K562 (cell line): ENCODE measurements around the gene RTCA. TPM values are rescaled to one million over a fixed set of nuclear protein-coding genes. Genes with fewer than 3 reads are reported as not detected.

Experiments used
- CBX1 ChIP-seq: sonication (generic); IDR thresholded peaks from 2 replicates; pipeline ENCODE4 v1.6.1; 2016; ENCODE audit warnings: antibody characterized with exemption, low read depth, mild to moderate bottlenecking
- FUS ChIP-seq: fragments of 200-400 bp; formaldehyde crosslinking; optimal IDR thresholded peaks from 2 replicates; pipeline ENCODE3; 2017; ENCODE audit warnings: low read depth, low read length
- HDGF ChIP-seq: fragments of 450-650 bp; IDR thresholded peaks from 2 replicates; pipeline ENCODE4 v1.6.1; 2016
- HIVEP1 ChIP-seq: fragments of 250-450 bp; sonication (Bioruptor Pico); IDR thresholded peaks from 2 replicates; pipeline ENCODE4 v1.4.0; 2020; ENCODE audit warnings: mild to moderate bottlenecking
- MAX ChIP-seq: sonication (generic); formaldehyde crosslinking; IDR thresholded peaks from 2 replicates; pipeline ENCODE4 v1.9.0; 2022; ENCODE audit warnings: mild to moderate bottlenecking, missing genetic modification reagents
- PBX2 ChIP-seq, 2 experiments: IDR thresholded peaks in 1 of 2; conservative IDR thresholded peaks in 1 of 2; 2 replicates each; pipeline ENCODE4 v1.6.1; 2016; ENCODE audit warnings: low read depth in 2 of 2, mild to moderate bottlenecking in 1 of 2, missing compliant biosample characterization in 1 of 2, missing genetic modification characterization in 1 of 2, moderate library complexity in 1 of 2
- PTRF ChIP-seq: fragments of 450-650 bp; IDR thresholded peaks from 2 replicates; pipeline ENCODE4 v1.6.1; 2016; ENCODE audit warnings: mild to moderate bottlenecking, missing genetic modification characterization, missing compliant biosample characterization
- PTTG1 ChIP-seq: fragments of 450-650 bp; IDR thresholded peaks from 2 replicates; pipeline ENCODE4 v1.6.1; 2016; ENCODE audit warnings: low read depth, mild to moderate bottlenecking, missing genetic modification characterization, missing compliant biosample characterization
- SMARCE1 ChIP-seq: fragments of 450-650 bp; IDR thresholded peaks from 2 replicates; pipeline ENCODE4 v1.7.1; 2016; ENCODE audit warnings: mild to moderate bottlenecking
- SNAPC5 ChIP-seq: fragments of 250-450 bp; sonication (Bioruptor Pico); IDR thresholded peaks from 2 replicates; pipeline ENCODE4 v1.8.0; 2021; ENCODE audit warnings: moderate library complexity, mild to moderate bottlenecking, inconsistent platforms
- TAL1 ChIP-seq: fragments of 450-650 bp; IDR thresholded peaks from 2 replicates; pipeline ENCODE4 v1.6.1; 2016; ENCODE audit warnings: mild to moderate bottlenecking
- TEAD4 ChIP-seq, 2 experiments: sonication (generic) in 1 of 2; formaldehyde crosslinking in 1 of 2; IDR thresholded peaks; 2 replicates each; pipeline versions ENCODE4 v1.6.1 to v1.8.0; 2012 to 2022; ENCODE audit warnings: borderline replicate concordance in 1 of 2, inconsistent platforms in 1 of 2, low read length in 1 of 2, mild to moderate bottlenecking in 1 of 2, missing genetic modification reagents in 1 of 2
- VEZF1 ChIP-seq: fragments of 200-800 bp; sonication (Bioruptor generic); IDR thresholded peaks from 2 replicates; pipeline ENCODE4 v1.6.1; 2017; ENCODE audit warnings: missing genetic modification characterization, missing compliant biosample characterization
- ZBTB9 ChIP-seq: fragments of 450-650 bp; formaldehyde crosslinking; IDR thresholded peaks from 2 replicates; pipeline ENCODE4 v1.4.0; 2020; ENCODE audit warnings: mild to moderate bottlenecking, moderate library complexity
- ZC3H8 ChIP-seq: fragments of 450-650 bp; IDR thresholded peaks from 2 replicates; pipeline ENCODE4 v1.6.1; 2017
- ZNF280A ChIP-seq: fragments of 450-650 bp; IDR thresholded peaks from 2 replicates; pipeline ENCODE4 v1.6.1; 2018; ENCODE audit warnings: mild to moderate bottlenecking, low read depth; ENCODE audit not compliant: partially characterized antibody
- ZNF395 ChIP-seq: fragments of 200-800 bp; sonication (Bioruptor generic); IDR thresholded peaks from 2 replicates; pipeline ENCODE4 v1.6.1; 2017; ENCODE audit warnings: missing genetic modification characterization, missing compliant biosample characterization
- ZNF445 ChIP-seq: fragments of 250-450 bp; sonication (Bioruptor Pico); IDR thresholded peaks from 2 replicates; pipeline ENCODE4 v1.4.0; 2020; ENCODE audit warnings: low read depth, mild to moderate bottlenecking, moderate library complexity
- ZNF707 ChIP-seq: fragments of 250-450 bp; sonication (Bioruptor Pico); conservative IDR thresholded peaks from 2 replicates; pipeline ENCODE4 v1.8.0; 2022; ENCODE audit warnings: inconsistent platforms, mild to moderate bottlenecking, moderate library complexity
- polyA plus RNA-seq, 8 experiments: library from polyadenylated mRNA; depleted of rRNA in 4 of 8; stranded (reverse) in 5 of 8; unstranded in 3 of 8; fragments of >200 nt; fragmentation: Nextera tagmentation in 2 of 8; fragmentation: Illumina TruSeq in 1 of 8; extraction: Ambion mirVana in 2 of 8; extraction: Trizol in 1 of 8; gene quantifications; 2 replicates each; pipeline versions ENCODE4 v1.2.1 to v1.2.3, GENCODE V29; 2011 to 2014; ENCODE audit warnings: inconsistent platforms in 1 of 8, missing spikeins in 1 of 8
- total RNA-seq, 7 experiments: library from RNA; depleted of rRNA in 6 of 7; stranded (reverse); fragments of >200 nt in 6 of 7; fragmentation: Illumina TruSeq in 2 of 7; extraction: Trizol in 2 of 7; gene quantifications; 2 replicates each; pipeline versions ENCODE4 v1.2.1 to v1.2.3, GENCODE V29; 2011 to 2021; ENCODE audit warnings: low replicate concordance in 1 of 7

RTCA gene
- total and polyA plus RNA-seq, 9 of the 15 experiments (the other 6 are each of a cell fraction or from before 2014, with no cell fraction given) = 11.6 to 57.2 (median 43.2) TPM

- TF ChIP-seq ZNF395 (CRISPR knock-in tag) = no peak; the same call in 1 of the 2 replicates
- no peak for TF ChIP-seq PTTG1
- 0 out of 2 replicates have a peak, but pooled peaks have one; percentile 41 for TF ChIP-seq PTRF (tag)
- TF ChIP-seq TAL1 = peak; percentile 3; the same call in 1 of the 2 replicates
- TF ChIP-seq HIVEP1 (CRISPR knock-in tag) = no peak
- TF ChIP-seq ZC3H8 = no peak
- TF ChIP-seq ZNF280A = no peak
- no peak for TF ChIP-seq ZNF445 (CRISPR knock-in tag)
- no peak for TF ChIP-seq FUS
- TF ChIP-seq HDGF = no peak
- 0 out of 2 replicates have a peak, but pooled peaks have one; percentile 15 for TF ChIP-seq TEAD4 (IDR thresholded peaks at IDR 0.05; ENCODE audit: low read length)
- no peak for TF ChIP-seq TEAD4 (CRISPR knock-in tag; IDR thresholded peaks at IDR 0.05; ENCODE audit: borderline replicate concordance)
- TF ChIP-seq MAX = no peak
- peak; percentile 34; the same call in 1 of the 2 replicates for TF ChIP-seq ZBTB9 (CRISPR knock-in tag)
- peak; percentile 34; the same call in 1 of the 2 replicates for TF ChIP-seq VEZF1
- TF ChIP-seq SMARCE1 = peak; percentile 18
- TF ChIP-seq ZNF707 (CRISPR knock-in tag) = no peak
- no peak for TF ChIP-seq SNAPC5 (CRISPR knock-in tag)
- no peak for TF ChIP-seq CBX1
- no peak for TF ChIP-seq PBX2 (CRISPR knock-in tag; IDR thresholded peaks at IDR 0.05; ENCODE audit: low read depth)
- TF ChIP-seq PBX2 (tag; conservative IDR thresholded peaks at IDR 0.05; ENCODE audit: low read depth) = 0 out of 2 replicates have a peak, but pooled peaks have one; percentile 5
Measured at GRCh38 chr1:100265562-100265930, 470 bp upstream of the RTCA start (continued).
